Sigmoid colon (tissue), 4 donors: ENCODE measurements around the gene GGCT.

Source experiments
- CTCF ChIP-seq, 4 experiments: fragments of 450-650 bp in 3 of 4; fragments of 200-600 bp in 1 of 4; IDR thresholded peaks; one replicate each; pipeline ENCODE4 v1.5.1; 2016 to 2019; ENCODE audit warnings: antibody characterized with exemption in 4 of 4, mild to moderate bottlenecking in 3 of 4, moderate library complexity in 2 of 4
- EP300 ChIP-seq, 4 donors: sonication (generic); formaldehyde crosslinking; IDR thresholded peaks; one replicate each; pipeline ENCODE4 v1.6.1; 2017; ENCODE audit warnings: antibody characterized with exemption in 4 of 4
- POLR2A ChIP-seq, 2 donors: fragments of 450-650 bp; IDR thresholded peaks; one replicate each; pipeline ENCODE4 v1.6.1; 2016; ENCODE audit warnings: antibody characterized with exemption in 2 of 2, mild to moderate bottlenecking in 2 of 2, moderate library complexity in 2 of 2
- POLR2AphosphoS5 ChIP-seq, 4 donors: sonication (generic); formaldehyde crosslinking; IDR thresholded peaks; one replicate each; pipeline ENCODE4 v1.6.1; 2017; ENCODE audit warnings: antibody characterized with exemption in 4 of 4

GRCh38 chr7:30514177-30514576 lies 9.5 kb upstream of the GGCT start:
- TF ChIP-seq POLR2AphosphoS5 (IDR thresholded peaks at IDR 0.05) (no peak), EP300 (IDR thresholded peaks at IDR 0.05) (no peak), CTCF (IDR thresholded peaks at IDR 0.05) (no peak), POLR2A (IDR thresholded peaks at IDR 0.05) (no peak)
